AG20443 (cell line): ENCODE measurements around the gene BTBD7.

Experiments
- DNase-seq: peaks from one replicate; pipeline ENCODE4 v3.0.0; 2012; ENCODE audit warnings: low spot score, mixed read lengths

The BTBD7 gene

DNA sequence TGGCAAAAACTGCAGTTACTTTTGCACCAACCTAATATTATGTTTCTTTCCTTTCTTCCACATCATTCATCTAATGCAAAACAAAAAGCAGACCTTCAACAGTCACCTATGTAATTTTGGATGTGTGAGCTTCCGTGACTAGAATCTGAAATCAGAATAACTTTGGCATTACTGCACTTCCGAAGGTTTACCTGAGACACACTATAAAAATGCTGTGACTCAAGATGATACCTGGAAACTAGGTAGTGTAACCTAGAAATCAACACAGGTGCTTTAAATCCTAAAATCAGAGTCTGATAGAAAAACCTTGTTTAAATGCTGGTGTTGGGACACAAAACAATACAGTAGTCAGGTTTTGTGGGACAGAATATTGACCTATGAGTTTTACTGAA is 2.2 kb downstream of the BTBD7 start:
- no peak for DNase-seq

DNA sequence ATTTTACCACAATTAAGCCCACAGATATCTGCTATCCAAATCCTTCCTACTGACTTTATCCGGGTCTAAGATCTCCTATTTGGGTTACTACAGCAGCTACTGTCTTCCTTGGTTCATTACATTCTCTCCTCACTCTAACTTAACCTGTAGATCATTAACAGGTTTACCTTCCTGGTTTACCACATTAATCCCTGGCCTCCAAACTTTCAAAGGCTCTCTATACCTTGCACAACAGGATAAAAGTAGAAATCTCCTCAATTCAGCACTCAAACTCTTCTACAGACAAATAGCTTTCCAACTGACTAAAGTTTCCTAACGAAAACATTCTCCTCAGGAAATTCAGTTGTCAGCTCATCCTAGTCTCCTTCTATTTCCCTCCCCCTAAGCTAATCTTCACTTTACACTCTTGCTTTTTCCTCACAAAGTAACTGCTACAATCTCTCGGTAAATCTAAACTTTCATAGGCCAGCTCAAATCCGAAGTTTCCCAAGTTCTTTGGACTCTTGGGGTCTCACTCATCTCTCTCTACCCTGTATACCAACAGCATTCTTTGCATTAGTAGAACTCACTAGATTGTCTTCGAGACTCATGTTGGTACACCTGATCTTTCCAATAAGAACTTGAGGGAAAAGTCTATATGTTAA is 2.7 kb downstream of the BTBD7 start:
- DNase-seq, result no peak

DNA sequence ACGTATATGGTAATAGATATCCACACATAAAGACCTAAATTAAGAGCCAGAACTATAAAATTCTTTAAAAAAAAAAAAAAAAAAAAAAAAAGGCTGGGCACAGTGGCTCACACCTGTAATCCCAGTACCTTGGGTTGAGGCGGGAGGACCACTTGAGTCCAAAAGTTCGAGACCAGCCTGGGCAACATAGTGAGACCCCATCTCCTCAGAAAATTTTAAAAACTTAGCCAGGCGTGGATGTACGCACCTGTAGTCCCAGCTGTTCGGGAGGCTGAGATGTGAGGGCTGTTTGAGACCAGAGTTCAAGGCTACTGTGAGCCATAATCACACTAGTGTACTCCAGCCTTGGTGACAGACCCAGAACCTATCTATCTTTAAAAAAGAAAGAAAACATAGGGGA is 4.3 kb downstream of the BTBD7 start:
- DNase-seq, result no peak

DNA sequence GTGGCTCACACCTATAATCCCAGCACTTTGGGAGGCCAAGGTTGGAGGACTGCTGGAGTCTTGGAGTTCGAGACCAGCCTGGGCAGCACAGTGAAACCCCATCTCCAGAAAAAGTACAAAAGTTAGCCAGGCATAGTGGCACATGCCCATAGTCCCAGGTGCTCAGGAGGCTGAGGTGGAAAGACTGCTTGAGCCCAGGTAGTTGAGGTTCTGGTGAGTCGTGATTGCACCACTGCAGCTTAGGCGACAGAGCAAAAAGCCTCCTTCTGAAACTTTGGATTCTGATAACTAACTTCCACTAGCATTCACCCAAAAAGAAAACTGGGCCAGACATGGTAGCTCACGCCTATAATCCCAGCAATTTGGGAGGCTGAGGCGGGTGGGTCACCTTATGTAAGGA is 6.6 kb downstream of the BTBD7 start:
- DNase-seq, result no peak

DNA sequence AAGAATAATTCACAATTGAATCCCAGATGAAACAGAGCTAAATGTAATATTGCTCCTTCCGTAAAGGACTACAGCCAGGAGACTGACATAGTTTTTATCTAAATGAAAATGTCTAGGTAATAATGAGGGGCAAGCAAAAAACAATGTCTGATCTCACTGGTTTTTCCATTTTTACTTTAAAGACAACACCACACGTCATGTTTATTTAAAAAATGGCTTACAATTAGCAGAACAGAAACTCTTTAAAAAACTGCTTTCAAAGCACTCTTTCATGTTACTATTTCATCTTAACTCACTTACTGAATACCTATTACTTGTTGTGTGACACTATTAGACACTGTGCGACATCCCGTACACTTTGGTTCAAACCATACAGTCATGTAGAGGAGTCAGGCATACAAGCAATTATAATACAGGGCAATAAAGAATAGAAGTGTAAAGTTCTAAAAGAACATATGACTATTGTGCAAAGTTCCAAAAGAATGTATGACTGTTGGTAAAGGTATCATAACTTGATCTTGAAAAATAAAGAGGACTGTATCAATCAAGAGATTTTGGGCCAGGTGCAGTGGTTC is 9.1 kb downstream of the BTBD7 start:
- no peak for DNase-seq

DNA sequence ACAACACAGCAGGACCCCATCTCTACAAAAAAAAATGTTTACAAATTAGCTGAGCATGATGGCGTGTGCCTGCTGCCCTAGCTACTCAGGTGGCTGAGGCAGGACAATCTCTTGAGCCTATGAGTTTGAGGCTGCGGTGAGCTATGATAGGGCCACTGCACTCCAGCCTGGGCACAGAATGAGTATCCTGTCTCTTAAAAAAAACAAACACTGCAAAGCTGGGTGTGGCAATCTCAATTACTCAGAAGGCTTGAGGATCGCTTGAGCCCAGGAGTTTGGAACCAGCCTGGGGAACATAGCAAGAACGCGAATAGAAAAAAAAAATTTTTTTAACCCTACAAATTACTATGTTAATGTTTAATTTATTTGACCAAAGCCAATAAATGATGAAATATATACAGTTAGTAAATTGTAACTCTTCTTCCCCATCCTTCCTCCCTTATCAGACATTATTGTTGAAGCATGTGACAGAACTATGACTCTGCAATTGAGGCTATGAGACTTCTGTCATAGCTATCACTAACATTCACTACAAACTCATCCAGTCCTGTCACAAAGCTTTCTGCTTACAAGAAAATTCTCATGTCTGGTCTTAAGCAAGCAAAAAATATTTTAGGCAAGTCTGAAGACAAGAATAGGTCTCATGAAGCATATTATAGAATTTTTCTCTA is 9.8 kb downstream of the BTBD7 start:
- DNase-seq, result no peak

DNA sequence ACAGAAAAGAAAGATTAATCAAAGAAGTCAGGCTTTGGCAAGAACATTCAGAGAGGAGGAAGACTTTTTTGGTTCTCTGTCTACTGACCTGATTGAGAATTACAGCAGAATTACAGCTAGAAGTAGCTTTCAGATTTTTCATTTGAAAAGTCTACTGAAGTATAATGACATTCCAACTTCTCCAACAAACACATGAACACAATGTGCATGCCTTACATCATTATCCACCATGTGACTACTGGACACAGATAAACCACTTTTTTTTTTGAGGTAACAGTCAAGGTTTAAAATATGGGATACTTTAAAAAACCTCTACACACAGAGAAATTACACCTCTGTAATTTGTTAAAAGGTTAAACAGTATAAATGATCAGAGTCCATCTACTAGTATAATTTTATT is 12.3 kb downstream of the BTBD7 start:
- DNase-seq, result no peak

DNA sequence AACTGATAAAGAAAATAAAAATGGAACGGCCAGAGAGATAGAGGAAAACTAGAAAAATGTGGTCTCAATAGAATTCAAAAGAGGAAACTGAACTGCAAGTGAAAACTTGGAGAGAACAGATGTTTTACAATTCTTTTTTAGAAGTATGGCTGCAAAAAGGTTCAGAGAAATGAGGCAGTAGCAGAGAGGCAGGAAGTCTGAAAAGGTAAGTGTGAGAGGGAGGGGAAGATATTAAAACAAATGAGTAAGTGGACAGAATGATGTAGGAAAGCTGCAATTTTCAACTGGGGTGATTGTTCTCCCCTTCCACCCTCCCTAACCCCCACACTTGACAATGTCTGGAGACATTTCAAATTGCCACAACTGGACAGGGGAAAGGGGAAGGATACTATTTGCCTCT is 12.9 kb downstream of the BTBD7 start:
- DNase-seq, result no peak

DNA sequence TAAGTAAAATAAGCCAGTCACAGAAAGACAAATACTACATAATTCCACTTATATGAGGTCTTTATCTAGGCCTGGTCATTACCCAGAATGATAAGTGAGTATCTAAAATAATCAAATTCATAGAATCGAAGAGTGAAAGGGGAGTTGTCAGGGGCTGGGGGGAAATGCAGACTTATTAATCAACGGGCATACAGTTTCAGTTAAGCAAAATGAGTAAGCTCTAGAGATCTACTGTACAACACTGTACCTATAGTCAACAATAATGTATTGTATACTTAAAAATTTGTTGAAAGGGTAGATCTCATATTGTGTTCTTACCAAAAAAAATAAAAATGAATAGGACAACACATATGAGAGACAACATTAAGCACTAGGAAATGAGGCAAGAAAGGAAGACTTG is 13.3 kb downstream of the BTBD7 start:
- DNase-seq, result no peak

DNA sequence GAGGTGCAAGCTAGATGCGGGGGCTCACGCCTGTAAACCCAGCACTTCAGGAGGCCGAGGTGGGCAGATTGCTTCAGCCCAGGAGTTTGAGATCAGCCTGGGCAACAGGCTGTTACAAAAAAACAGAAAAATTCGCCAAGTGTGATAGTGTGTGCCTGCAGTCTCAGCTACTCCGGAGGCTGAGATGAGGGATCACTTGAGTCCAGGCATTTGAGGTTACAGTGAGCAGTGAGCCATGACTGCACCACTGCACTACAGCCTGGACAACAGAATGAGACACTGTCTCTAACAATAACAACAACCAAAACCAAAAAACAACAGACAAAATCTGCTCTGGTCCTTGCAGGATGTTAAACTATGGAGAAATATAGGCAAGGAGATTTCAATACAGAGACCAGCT is 13.9 kb downstream of the BTBD7 start:
- DNase-seq, result no peak

DNA sequence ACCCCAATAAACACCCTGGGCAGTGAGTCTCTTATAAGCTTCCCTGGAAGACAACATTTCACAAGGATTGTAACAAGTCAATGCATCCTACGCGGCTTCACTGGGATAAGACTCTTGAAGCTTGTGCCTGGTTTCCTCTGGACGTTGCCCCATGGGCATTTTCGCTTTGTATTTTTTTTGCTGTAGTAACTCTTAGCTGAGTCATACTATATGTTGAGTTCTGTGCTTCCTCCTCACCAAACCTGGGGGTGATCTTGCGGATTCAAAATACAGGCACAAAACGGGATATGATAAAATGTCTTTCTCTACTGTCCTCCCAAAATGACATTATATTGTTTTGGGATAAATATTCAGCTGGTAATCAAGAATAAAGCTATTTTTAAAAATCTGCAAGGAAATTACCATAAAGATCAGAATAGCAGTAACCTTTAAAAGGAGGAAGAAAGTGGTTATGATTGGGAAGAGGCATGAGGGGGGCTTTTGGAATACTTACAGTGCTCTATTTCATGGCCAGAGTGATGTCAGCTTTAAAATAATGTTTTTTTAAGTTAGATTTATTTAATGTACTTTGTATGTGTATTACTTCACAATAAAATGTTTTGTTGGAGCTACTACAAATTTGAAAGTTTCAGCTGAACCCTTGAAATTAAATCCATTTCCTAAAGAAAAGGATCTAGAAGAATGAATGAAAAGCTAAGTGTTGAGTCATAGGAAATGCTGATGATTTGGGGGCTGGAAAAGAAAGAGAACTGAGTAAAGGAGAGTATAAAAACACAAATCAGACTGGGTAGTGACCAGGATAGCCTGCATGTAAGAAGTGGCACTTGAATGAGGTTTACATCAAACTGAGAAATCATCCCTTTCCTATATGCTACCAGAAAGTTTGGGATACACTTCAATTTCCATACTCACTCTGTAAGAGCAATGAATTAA is 14.7 kb downstream of the BTBD7 start:
- peak; percentile 14 for DNase-seq

DNA sequence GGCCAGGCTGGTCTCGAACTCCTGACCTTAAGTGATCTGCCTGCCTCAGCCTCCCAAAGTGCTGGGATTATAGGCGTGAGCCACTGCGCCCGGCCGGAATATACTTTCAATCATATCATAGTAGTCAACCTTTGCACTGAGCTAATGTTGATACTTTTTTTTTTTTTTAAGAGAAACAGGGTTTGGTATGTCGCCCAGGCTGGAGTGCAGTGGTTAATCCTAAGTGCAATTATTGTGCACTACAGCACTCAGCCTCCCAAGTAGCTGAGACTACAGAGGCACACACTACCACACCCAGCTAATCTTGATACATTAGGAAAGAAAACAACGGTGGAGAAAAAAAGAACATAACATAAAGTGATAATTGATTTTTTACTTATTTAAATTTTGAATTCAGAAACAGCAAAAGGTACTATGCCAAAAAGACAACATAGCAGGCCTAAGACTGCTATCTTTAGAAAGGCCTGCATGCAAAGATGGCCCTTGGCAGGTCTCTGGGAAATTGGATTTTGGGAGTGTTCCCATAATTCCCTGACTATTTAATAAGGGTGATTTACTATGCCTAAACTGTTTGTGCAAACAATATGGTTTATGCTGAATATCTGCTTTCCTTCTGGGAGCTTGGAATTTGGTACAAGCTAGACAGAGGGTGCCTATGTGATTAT is 15.5 kb downstream of the BTBD7 start:
- DNase-seq, result no peak

DNA sequence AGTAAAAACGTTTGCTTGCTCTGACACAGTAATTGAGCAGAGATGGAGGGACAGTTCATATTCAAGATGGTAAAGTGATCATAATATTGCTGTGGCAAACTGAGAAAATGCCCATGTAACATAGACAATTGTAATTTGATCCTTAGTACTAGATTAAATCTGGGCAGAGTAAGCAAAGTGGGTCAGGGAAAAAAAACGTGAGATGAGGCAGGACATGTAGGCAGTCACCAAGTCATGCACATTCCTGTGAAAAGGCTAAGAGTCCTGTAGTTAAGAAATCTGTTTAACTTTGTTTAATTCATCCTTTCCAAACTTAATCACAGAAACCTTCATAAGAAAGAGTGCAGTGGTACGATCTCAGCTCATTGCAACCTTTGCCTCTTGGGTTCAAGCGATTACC is 16.1 kb downstream of the BTBD7 start:
- DNase-seq, result peak; percentile 28

DNA sequence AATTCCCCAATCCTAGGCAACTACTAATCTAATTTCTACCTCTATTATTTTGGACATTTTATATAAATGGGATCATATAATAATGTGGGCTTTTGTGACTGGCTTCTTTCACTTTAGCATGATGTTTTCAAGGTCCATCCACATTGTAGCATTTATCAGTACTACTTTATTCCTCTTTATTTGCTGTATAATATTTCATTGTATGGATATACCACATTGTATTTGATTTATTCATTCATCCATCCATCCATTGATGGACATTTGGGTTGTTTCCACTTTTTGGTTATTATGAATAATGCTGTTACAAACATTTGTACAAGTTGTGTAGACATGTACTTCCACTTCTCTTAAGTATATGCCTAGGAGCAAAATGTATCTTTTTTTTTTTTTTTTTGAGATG is 17.3 kb downstream of the BTBD7 start:
- DNase-seq, result no peak

DNA sequence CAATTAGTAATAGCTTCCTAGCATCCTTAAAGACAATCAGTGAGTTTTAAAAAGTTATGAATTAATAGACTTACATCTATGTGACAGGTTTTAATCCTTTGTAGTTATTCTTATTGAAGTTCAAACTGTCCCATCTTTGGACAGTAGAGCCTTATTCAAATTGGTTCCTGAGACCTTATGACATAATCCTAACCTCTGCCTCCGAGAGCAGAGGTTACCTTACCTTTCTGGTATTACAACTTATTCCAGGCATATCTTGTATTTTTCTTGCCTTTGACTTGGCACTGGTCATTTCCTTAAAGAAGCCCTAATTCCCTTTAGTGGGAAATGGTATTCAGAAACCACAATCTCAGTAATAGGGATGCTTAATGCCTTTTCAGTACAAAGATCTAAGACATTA is 21.8 kb downstream of the BTBD7 start:
- no peak for DNase-seq

DNA sequence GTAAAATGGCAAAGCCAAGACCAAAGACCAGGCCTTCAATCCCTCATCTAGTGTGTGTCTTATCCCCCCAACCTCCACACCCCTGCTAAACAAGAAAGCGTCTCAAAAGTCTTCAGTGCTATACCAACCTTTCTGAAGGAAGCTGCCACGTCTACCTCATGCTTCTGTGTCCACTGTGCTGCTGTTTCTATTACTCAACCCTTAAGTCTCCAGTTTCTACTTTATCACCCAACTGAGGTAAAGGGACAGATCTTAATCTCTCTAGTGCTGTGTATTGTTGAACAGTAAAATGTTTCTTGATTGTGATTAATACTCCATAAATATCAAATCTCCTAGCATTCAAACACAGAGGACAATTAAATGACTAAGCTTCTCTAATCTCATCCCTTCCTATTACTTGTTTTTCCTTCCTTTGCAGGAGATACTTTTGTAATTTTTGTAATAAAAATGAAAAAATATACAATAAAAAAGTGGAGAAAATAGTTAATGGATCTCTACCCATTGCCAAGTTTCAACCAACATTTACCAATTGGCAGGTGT is 23.3 kb downstream of the BTBD7 start:
- no peak for DNase-seq

DNA sequence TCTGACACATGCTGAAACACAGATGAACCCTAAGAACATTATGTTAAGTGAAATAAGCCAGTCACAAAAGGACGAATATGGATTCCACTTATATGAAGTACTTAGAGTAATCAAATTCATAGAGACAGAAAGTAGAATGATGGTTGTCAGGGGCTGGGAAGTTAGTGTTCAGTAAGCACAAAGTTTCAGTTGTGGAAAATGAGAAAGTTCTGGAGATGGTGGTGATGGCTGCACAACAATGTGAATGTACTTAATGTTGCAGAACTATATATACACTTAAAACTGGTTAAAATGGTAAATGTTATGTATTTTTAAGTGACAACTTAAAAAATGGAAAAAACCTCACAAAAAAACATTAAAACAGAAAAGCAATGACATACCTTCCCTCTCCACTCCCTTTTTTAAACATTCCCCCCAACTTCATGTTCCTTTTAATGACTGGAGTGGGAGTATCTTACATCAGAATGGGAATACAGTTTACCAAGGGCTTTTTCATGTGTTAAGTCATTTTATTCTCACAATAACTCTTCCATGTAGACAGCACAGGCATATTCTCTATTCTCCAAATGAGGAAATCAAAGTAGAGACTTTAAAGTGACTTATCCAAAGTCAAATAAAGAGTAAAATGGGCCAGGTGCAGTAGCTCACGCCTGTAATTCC is 24.0 kb downstream of the BTBD7 start:
- DNase-seq, result no peak

DNA sequence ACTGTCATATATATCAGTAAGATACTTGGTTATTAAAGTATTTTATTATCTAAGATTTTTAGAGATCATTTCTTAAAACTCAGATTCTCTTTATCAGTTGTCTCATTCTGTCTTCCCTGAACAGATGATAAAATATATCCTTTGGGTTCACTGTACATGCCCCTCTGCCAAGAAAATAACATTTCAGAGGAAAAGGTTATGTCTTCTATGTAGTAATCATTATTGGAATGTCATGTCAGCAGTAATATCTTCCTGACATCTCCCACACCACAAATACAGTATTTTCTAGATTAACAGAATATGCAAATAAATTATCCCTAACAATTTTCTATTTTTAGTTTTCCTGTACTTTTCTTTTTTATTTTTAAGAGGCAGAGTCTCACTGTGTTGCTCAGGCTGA is 26.0 kb downstream of the BTBD7 start:
- no peak for DNase-seq

DNA sequence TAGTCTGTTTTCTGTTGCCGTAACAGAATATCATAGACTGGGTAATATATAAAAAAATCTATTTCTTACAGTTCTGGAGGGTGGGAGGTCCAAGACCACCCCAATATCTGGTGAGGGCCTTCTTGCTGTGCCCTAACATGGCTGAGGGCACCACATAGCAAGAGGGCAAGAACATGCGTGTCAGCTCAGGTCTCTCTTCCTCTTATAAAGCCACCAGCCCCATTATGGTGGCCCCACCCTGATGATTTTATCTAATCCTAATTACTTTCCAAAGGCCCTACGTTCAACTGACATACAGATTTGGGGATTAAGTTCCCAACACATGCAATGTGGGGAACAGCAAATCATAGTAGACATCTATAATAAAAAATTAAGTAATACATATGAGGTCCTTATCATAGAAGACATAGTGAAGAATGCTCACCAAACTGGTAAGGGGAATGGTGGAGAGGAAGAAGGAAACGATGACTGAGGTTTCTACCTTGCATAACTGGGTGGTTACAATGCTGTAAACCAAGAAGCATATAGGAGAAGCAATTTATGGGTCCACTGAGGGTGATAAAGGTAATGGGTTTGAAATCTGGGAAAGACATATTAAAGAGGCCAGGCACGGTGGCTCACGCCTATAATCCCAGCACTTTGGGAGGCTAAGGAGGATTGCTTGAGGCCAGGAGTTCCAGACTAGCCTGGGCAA is 27.0 kb downstream of the BTBD7 start:
- DNase-seq, result no peak

DNA sequence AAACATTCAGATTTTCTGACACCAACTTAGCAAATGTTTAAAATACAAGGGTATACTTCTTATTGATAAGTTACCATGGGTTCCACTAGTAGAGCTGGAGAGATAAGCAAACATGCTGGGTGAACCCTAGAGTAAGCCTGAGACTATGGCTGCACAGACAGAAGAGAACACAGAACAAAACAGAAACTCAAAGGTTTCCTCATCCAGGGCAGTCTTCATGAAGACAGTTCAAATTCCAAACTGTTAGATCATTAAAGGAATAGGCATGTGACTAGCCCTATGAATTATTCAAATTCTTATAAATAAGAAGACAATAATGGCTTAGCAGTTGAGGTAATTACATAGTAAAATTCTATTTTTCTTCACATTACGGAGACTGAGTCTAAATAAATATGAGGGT is 28.1 kb downstream of the BTBD7 start:
- DNase-seq, result peak; percentile 65

DNA sequence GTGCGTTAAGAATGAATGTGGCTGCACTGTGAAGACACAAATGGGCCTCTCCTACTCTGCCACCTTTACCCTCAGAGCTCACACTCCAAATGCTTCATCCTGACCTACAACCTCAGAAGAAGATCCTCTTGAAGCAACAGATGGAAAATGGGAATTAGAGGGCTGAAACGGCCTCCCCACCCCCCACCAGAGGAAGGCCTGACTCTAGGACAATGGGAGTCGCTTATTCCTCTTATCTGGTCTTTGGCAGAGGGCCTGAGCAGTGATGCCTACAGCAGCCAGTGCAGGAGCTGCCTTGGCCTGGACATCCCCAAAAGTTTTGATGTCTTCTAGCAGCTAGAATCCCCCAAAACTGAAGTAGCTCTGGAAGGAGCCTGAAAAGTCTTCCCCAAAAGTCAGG is 29.2 kb downstream of the BTBD7 start:
- peak; percentile 35 for DNase-seq
